WERI-Rb-1 (cell line): ENCODE measurements around the gene INPP4B.

Experiments used
- DNase-seq: peaks from one replicate; pipeline ENCODE4 v3.0.0-alpha.2; 2020
- H3K27ac ChIP-seq: fragments of 250-450 bp; sonication (Bioruptor Pico); 2 replicates; pipeline ENCODE4 v1.5.1; 2020; ENCODE audit warnings: mild to moderate bottlenecking, moderate library complexity
- H3K27me3 ChIP-seq: fragments of 250-450 bp; sonication (Bioruptor Pico); 2 replicates; pipeline ENCODE4 v1.5.1; 2021; ENCODE audit warnings: mild to moderate bottlenecking, low read depth, moderate library complexity; ENCODE audit not compliant: insufficient read depth, severe bottlenecking
- H3K36me3 ChIP-seq: fragments of 250-450 bp; sonication (Bioruptor Pico); 2 replicates; pipeline ENCODE4 v1.5.1; 2020; ENCODE audit warnings: mild to moderate bottlenecking, moderate library complexity
- H3K4me3 ChIP-seq: 2 replicates; pipeline ENCODE4 v1.5.1; 2011; ENCODE audit warnings: low read depth, mild to moderate bottlenecking, control low read depth, low read length
- H3K9me3 ChIP-seq: fragments of 250-450 bp; sonication (Bioruptor Pico); 2 replicates; pipeline ENCODE4 v1.5.1; 2021; ENCODE audit warnings: mild to moderate bottlenecking, moderate library complexity; ENCODE audit not compliant: severe bottlenecking
- TF ChIP-seq, protein P1 (sequence below): IDR thresholded peaks from 2 replicates; pipeline ENCODE4 v1.5.1; 2011; ENCODE audit warnings: low read depth, mild to moderate bottlenecking, control low read depth, inconsistent platforms, low read length

Gene INPP4B

GRCh38 chr4:142121448-142122350 is 724.4 kb downstream of the INPP4B start:
- Histone ChIP-seq H3K4me3 (no peak overlapping the region), H3K27me3 (no peaks in the 10 kb centered on the region), H3K27ac (no peak overlapping the region), H3K9me3 (no peaks in the 10 kb centered on the region), H3K36me3 (no peaks in the 10 kb centered on the region)
- TF ChIP-seq, protein P1, sequence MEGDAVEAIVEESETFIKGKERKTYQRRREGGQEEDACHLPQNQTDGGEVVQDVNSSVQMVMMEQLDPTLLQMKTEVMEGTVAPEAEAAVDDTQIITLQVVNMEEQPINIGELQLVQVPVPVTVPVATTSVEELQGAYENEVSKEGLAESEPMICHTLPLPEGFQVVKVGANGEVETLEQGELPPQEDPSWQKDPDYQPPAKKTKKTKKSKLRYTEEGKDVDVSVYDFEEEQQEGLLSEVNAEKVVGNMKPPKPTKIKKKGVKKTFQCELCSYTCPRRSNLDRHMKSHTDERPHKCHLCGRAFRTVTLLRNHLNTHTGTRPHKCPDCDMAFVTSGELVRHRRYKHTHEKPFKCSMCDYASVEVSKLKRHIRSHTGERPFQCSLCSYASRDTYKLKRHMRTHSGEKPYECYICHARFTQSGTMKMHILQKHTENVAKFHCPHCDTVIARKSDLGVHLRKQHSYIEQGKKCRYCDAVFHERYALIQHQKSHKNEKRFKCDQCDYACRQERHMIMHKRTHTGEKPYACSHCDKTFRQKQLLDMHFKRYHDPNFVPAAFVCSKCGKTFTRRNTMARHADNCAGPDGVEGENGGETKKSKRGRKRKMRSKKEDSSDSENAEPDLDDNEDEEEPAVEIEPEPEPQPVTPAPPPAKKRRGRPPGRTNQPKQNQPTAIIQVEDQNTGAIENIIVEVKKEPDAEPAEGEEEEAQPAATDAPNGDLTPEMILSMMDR: no peak
- DNase-seq: no peak

DNA sequence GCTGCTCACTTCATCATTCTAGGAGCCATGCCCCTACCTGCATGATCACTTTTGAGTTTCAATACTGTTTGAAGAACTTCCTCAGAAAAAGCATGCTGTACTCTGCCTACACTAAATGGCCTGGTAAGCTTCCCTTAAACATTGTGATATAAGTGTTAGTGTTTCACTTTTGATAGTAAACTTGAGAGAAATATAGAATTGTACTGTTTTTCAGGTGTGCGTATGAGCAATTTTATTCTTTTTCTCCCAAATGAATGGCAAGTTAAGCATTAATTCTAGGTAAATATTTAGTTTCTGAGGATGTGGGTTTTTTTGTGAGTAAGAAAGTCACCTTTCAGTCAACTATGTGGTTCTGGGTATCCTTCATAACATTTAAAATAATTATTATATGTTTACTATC is 725.2 kb downstream of the INPP4B start:
- no peaks in the 10 kb centered on the region for H3K9me3 ChIP-seq
- H3K36me3 ChIP-seq: no peaks in the 10 kb centered on the region
- DNase-seq: no peak
- TF ChIP-seq, protein P1: no peak
- no peak overlapping the region for H3K27ac ChIP-seq
- H3K27me3 ChIP-seq: no peaks in the 10 kb centered on the region
- no peak overlapping the region for H3K4me3 ChIP-seq

DNA sequence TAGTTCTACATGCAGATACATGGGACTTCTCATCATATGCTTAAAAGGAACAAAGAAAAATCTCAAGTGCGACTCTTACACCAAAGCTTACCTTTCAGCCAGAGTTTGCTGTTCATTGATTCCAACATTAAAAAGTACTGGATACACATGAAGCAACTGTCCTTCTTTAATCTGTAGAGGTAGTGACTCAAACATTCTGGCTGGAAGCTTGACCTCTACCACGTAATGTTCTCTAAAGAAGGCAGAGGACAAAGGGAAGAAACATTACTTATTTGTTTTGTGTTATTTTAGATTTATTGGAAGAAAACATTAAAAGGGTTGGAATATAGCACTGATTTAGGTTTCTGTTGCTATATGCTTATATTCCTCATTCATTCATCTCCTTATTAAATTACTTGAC is 733.6 kb downstream of the INPP4B start:
- Histone ChIP-seq H3K27ac (no peak overlapping the region), H3K9me3 (no peaks in the 10 kb centered on the region), H3K27me3 (no peaks in the 10 kb centered on the region), H3K4me3 (no peak overlapping the region), H3K36me3 (no peaks in the 10 kb centered on the region)
- DNase-seq: no peak
- TF ChIP-seq, protein P1: no peak

GRCh38 chr4:142110136-142110535 is 736.0 kb downstream of the INPP4B start:
- Histone ChIP-seq H3K27me3 (no peaks in the 10 kb centered on the region), H3K36me3 (no peaks in the 10 kb centered on the region), H3K27ac (no peak overlapping the region), H3K4me3 (no peak overlapping the region), H3K9me3 (no peaks in the 10 kb centered on the region)
- DNase-seq: no peak
- TF ChIP-seq, protein P1: no peak

DNA sequence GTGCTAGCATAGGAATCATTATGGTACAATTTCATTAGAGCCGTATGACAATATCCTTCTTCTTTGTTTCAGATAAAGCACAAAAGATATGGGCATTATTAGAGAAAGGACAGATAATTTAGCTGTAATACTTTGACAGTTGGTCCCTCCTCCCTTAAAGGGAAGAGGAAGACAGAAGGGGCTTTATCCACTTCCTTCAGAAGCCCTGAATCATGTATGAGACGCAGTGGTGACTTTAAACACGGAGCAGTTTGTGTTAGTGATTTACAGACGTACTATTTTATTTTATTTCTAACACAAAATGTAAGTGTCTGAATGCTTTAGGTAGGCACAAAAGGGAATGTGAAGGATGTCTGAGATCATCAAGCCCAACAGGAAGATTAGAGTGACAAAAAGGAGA is 742.1 kb downstream of the INPP4B start:
- H3K27me3 ChIP-seq: no peaks in the 10 kb centered on the region
- no peaks in the 10 kb centered on the region for H3K9me3 ChIP-seq
- H3K36me3 ChIP-seq: no peaks in the 10 kb centered on the region
- no peak for DNase-seq
- H3K4me3 ChIP-seq: no peak overlapping the region
- H3K27ac ChIP-seq: no peak overlapping the region
- TF ChIP-seq, protein P1: no peak
